GM12874 (cell line): ENCODE data around the gene A4GALT.

ENCODE experiments used
- CTCF ChIP-seq: IDR thresholded peaks from 2 replicates; pipeline ENCODE4 v1.5.1; 2011; ENCODE audit warnings: low read depth, mild to moderate bottlenecking, control low read depth, low read length, moderate library complexity; ENCODE audit not compliant: insufficient read depth

Gene A4GALT

GRCh38 chr22:42645341-42645937 lies 75.2 kb downstream of the A4GALT start:
- no peak for TF ChIP-seq CTCF

GRCh38 chr22:42644422-42645340 lies 76.0 kb downstream of the A4GALT start:
- no peak for TF ChIP-seq CTCF

- TF ChIP-seq CTCF, result no peak
Measured at GRCh38 chr22:42643634-42644421, 76.8 kb downstream of the A4GALT start.

GRCh38 chr22:42642806-42643633 lies 77.7 kb downstream of the A4GALT start:
- no peak for TF ChIP-seq CTCF
